GM23338 (cell line): ENCODE data around the gene GLB1L3. TPM values are rescaled to one million over a fixed set of nuclear protein-coding genes. Genes with fewer than 3 reads are reported as not detected.

ENCODE experiments used
- ATAC-seq: fragments of 200-7000 bp; cut with Tn5 transposase; 3 replicates; pipeline ENCODE4 v1.9.1; 2020
- DNase-seq: peaks from one replicate; pipeline ENCODE4 v3.0.0-alpha.2; 2015; ENCODE audit warnings: low spot score
- H2AFZ ChIP-seq: fragments of 200-600 bp; sonication (generic); 2 replicates; pipeline ENCODE4 v1.8.0; 2016; ENCODE audit warnings: antibody characterized with exemption, mild to moderate bottlenecking, moderate library complexity
- H3F3A ChIP-seq: fragments of 200-600 bp; sonication (generic); replicated peaks from 2 replicates; pipeline ENCODE4 v1.8.0; 2017; ENCODE audit warnings: antibody characterized with exemption, mixed run types, low read depth
- H3K27ac ChIP-seq: fragments of 200-600 bp; sonication (generic); 2 replicates; pipeline ENCODE4 v1.6.1; 2016; ENCODE audit warnings: low read depth
- H3K27me3 ChIP-seq: fragments of 200-600 bp; sonication (generic); 2 replicates; pipeline ENCODE4 v1.8.0; 2016; ENCODE audit warnings: mild to moderate bottlenecking, mixed run types, moderate library complexity; ENCODE audit not compliant: insufficient read depth
- H3K36me3 ChIP-seq: fragments of 200-600 bp; sonication (generic); 2 replicates; pipeline ENCODE4 v1.8.0; 2016; ENCODE audit warnings: mild to moderate bottlenecking; ENCODE audit not compliant: insufficient read depth
- H3K4me1 ChIP-seq: fragments of 200-600 bp; sonication (generic); 2 replicates; pipeline ENCODE4 v1.8.0; 2016; ENCODE audit warnings: mild to moderate bottlenecking, moderate library complexity; ENCODE audit not compliant: insufficient read depth
- H3K4me2 ChIP-seq: fragments of 200-600 bp; sonication (generic); 2 replicates; pipeline ENCODE4 v1.7.1; 2017; ENCODE audit warnings: mixed run types
- H3K4me3 ChIP-seq: fragments of 200-600 bp; sonication (generic); 2 replicates; pipeline ENCODE4 v1.6.1; 2016; ENCODE audit warnings: mixed run types
- H3K79me2 ChIP-seq: fragments of 200-600 bp; sonication (generic); replicated peaks from 2 replicates; pipeline ENCODE4 v1.8.0; 2017; ENCODE audit warnings: mild to moderate bottlenecking; ENCODE audit not compliant: insufficient read depth
- H3K9me2 ChIP-seq: fragments of 200-600 bp; sonication (generic); 2 replicates; pipeline ENCODE4 v1.8.0; 2017; ENCODE audit not compliant: insufficient read depth
- H4K20me1 ChIP-seq: fragments of 200-600 bp; sonication (generic); replicated peaks from 2 replicates; pipeline ENCODE4 v1.8.0; 2017; ENCODE audit warnings: mild to moderate bottlenecking; ENCODE audit not compliant: insufficient read depth
- H3K27ac Mint-ChIP-seq: 2 replicates; pipeline ENCODE4 v1.8.0; 2020; ENCODE audit warnings: inconsistent platforms, mild to moderate bottlenecking, moderate library complexity, mixed read lengths
- H3K27me3 Mint-ChIP-seq: 3 replicates; pipeline ENCODE4 v1.8.0; 2022; ENCODE audit warnings: low read depth, mild to moderate bottlenecking, moderate library complexity, mixed read lengths, inconsistent platforms; ENCODE audit not compliant: insufficient read depth, poor library complexity
- H3K36me3 Mint-ChIP-seq: 3 replicates; pipeline ENCODE4 v1.8.0; 2021; ENCODE audit warnings: low read depth, mild to moderate bottlenecking, inconsistent platforms, moderate library complexity, mixed read lengths
- H3K4me1 Mint-ChIP-seq: 3 replicates; pipeline ENCODE4 v1.8.0; 2020; ENCODE audit warnings: mild to moderate bottlenecking, inconsistent platforms, mixed read lengths
- H3K4me3 Mint-ChIP-seq: 3 replicates; pipeline ENCODE4 v1.8.0; 2021; ENCODE audit warnings: moderate library complexity, mild to moderate bottlenecking, inconsistent platforms, mixed read lengths
- H3K9me3 Mint-ChIP-seq: 3 replicates; pipeline ENCODE4 v1.8.0; 2020; ENCODE audit warnings: moderate library complexity, mild to moderate bottlenecking, inconsistent platforms, mixed read lengths
- CREB1 ChIP-seq: fragments of 250-450 bp; sonication (Bioruptor Pico); IDR thresholded peaks from 2 replicates; pipeline ENCODE4 v1.5.0; 2020; ENCODE audit warnings: low read depth, mild to moderate bottlenecking, moderate library complexity
- EZH2 ChIP-seq: fragments of 200-600 bp; sonication (generic); IDR thresholded peaks from one replicate; pipeline ENCODE4 v1.8.0; 2017; ENCODE audit warnings: antibody characterized with exemption, mild to moderate bottlenecking, low read depth; ENCODE audit not compliant: unreplicated experiment
- EZH2phosphoT487 ChIP-seq: fragments of 200-600 bp; sonication (generic); IDR thresholded peaks from one replicate; pipeline ENCODE4 v1.8.1; 2018; ENCODE audit warnings: antibody characterized with exemption; ENCODE audit not compliant: unreplicated experiment
- JUNB ChIP-seq: IDR thresholded peaks from one replicate; pipeline ENCODE4 v1.6.1; 2016; ENCODE audit warnings: antibody characterized with exemption; ENCODE audit not compliant: unreplicated experiment
- NANOG ChIP-seq: IDR thresholded peaks from 2 replicates; pipeline ENCODE4 v1.6.1; 2016; ENCODE audit warnings: antibody characterized with exemption, borderline replicate concordance
- STAT1 ChIP-seq: IDR thresholded peaks from one replicate; pipeline ENCODE4 v1.6.1; 2016; ENCODE audit warnings: antibody characterized with exemption; ENCODE audit not compliant: unreplicated experiment
- ZNF114 ChIP-seq: fragments of 250-450 bp; sonication (Bioruptor Pico); IDR thresholded peaks from 2 replicates; pipeline ENCODE4 v1.5.0; 2020; ENCODE audit warnings: mild to moderate bottlenecking, moderate library complexity
- polyA plus RNA-seq: library from polyadenylated mRNA; unstranded; fragments of >200 nt; fragmentation: Nextera tagmentation; extraction: Ambion mirVana; gene quantifications from 2 replicates; pipeline ENCODE4 v1.2.1, GENCODE V29; 2016
- total RNA-seq: library from RNA; depleted of rRNA; stranded (reverse); fragments of >200 nt; shearing (Covaris generic); gene quantifications from 2 replicates; pipeline ENCODE4 v1.2.3, GENCODE V29; 2014
- TF ChIP-seq, protein P1 (sequence below): IDR thresholded peaks from 2 replicates; pipeline ENCODE4 v1.6.1; 2016; ENCODE audit warnings: antibody characterized with exemption
- TF ChIP-seq, protein P2 (sequence below): fragments of 250-450 bp; sonication (Bioruptor Pico); IDR thresholded peaks from 2 replicates; pipeline ENCODE4 v1.5.0; 2020; ENCODE audit warnings: mild to moderate bottlenecking, moderate library complexity
- TF ChIP-seq, protein P3 (sequence below): IDR thresholded peaks from one replicate; pipeline ENCODE4 v1.6.1; 2018; ENCODE audit warnings: antibody characterized with exemption; ENCODE audit not compliant: unreplicated experiment
- TF ChIP-seq, protein P4 (sequence below), 2 experiments: fragments of 200-600 bp in 1 of 2; sonication (generic) in 1 of 2; conservative IDR thresholded peaks; 2 replicates each; pipeline versions ENCODE4 v1.5.1 to v1.6.1; 2016 to 2017; ENCODE audit warnings: antibody characterized with exemption in 2 of 2, low read depth in 2 of 2, mild to moderate bottlenecking in 2 of 2, moderate library complexity in 1 of 2

GLB1L3 gene
- total and polyA plus RNA-seq, 2 experiments from 2014 or later, result 28.8 to 33.1 TPM

DNA sequence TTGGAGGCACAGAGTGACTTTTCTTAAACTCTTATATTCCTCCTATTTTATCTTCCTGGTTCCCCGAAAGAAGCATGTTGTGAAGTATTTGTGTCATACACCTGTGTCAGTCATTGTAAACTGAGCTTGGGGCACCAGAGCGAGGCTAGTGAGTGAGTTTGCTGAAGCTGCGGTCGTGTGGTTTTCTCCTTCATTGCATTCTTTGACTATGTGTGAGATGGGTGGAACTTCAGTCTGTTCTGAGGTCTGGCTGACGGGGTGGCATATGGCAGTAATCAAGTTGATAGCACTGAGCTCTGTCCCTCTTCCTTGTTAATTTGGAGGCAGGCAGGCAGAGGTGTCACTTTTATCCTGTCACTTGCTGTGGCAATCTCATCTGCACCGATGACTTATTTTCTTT lies 47.6 kb upstream of the GLB1L3 start (continued):
- TF ChIP-seq EZH2 (no peak), NANOG (no peak), STAT1 (no peak), ZNF114 (no peak)
- TF ChIP-seq, protein P1, sequence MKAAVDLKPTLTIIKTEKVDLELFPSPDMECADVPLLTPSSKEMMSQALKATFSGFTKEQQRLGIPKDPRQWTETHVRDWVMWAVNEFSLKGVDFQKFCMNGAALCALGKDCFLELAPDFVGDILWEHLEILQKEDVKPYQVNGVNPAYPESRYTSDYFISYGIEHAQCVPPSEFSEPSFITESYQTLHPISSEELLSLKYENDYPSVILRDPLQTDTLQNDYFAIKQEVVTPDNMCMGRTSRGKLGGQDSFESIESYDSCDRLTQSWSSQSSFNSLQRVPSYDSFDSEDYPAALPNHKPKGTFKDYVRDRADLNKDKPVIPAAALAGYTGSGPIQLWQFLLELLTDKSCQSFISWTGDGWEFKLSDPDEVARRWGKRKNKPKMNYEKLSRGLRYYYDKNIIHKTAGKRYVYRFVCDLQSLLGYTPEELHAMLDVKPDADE, result no peak

DNA sequence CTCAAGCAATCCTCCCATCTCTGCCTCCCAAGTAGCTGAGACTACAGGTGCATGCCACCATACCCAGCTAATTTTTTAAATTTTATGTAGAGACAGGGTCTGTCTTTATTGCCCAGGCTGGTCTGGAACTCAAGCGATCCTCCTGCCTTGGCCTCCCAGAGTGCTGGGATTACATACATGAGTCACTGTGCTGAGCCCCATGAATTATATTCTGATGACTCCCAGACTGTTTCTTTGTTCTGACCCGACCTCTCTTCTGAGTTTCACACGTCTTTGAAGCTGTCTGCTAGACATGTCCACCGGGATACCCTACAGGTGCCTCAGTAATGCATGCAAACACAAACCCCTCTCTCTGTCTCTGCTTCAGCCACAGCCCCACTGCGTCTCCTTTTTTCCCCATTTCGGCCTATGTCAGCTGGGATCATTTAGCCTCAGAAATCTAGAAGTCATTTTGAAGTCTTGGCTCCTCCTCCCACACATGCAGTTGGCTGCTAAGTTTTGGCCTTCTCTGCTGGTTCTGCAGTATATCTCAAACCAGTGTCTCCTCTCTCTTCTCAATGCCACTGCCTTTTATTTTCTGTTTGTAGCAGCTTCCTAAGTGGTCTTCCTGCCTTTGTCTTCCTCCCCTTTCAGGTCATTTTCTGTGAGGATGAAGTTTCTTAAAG lies 46.9 kb upstream of the GLB1L3 start:
- H3K79me2 ChIP-seq, result peaks cover 40% of the 10 kb centered on the region
- H3K4me3 ChIP-seq, result no peak overlapping the region
- H3K27me3 Mint-ChIP-seq, result peaks cover 11% of the 10 kb centered on the region
- no peak overlapping the region for H3K27ac Mint-ChIP-seq
- peaks cover 13% of the 10 kb centered on the region; the same call in 1 of the 2 replicates for H3K27me3 ChIP-seq
- no peak overlapping the region for H3K4me3 Mint-ChIP-seq
- no peak overlapping the region for H3K27ac ChIP-seq
- H3K4me1 Mint-ChIP-seq, result peaks cover 15% of the 10 kb centered on the region
- H3K36me3 Mint-ChIP-seq, result no peaks in the 10 kb centered on the region
- ATAC-seq, result no peak
- H3K9me2 ChIP-seq, result no peaks in the 10 kb centered on the region
- H3K36me3 ChIP-seq, result no peaks in the 10 kb centered on the region
- no peak overlapping the region for H2AFZ ChIP-seq
- H3K9me3 Mint-ChIP-seq, result no peaks in the 10 kb centered on the region
- DNase-seq, result no peak
- 0 out of 2 replicates have a peak, but pooled peaks cover 2% of the 10 kb centered on the region for H3F3A ChIP-seq
- H3K4me2 ChIP-seq, result no peak overlapping the region
- TF ChIP-seq EZH2phosphoT487 (no peak), CREB1 (CRISPR knock-in tag) (no peak), EZH2 (no peak), JUNB (no peak), ZNF114 (no peak), NANOG (no peak), STAT1 (no peak)
- TF ChIP-seq, protein P2, sequence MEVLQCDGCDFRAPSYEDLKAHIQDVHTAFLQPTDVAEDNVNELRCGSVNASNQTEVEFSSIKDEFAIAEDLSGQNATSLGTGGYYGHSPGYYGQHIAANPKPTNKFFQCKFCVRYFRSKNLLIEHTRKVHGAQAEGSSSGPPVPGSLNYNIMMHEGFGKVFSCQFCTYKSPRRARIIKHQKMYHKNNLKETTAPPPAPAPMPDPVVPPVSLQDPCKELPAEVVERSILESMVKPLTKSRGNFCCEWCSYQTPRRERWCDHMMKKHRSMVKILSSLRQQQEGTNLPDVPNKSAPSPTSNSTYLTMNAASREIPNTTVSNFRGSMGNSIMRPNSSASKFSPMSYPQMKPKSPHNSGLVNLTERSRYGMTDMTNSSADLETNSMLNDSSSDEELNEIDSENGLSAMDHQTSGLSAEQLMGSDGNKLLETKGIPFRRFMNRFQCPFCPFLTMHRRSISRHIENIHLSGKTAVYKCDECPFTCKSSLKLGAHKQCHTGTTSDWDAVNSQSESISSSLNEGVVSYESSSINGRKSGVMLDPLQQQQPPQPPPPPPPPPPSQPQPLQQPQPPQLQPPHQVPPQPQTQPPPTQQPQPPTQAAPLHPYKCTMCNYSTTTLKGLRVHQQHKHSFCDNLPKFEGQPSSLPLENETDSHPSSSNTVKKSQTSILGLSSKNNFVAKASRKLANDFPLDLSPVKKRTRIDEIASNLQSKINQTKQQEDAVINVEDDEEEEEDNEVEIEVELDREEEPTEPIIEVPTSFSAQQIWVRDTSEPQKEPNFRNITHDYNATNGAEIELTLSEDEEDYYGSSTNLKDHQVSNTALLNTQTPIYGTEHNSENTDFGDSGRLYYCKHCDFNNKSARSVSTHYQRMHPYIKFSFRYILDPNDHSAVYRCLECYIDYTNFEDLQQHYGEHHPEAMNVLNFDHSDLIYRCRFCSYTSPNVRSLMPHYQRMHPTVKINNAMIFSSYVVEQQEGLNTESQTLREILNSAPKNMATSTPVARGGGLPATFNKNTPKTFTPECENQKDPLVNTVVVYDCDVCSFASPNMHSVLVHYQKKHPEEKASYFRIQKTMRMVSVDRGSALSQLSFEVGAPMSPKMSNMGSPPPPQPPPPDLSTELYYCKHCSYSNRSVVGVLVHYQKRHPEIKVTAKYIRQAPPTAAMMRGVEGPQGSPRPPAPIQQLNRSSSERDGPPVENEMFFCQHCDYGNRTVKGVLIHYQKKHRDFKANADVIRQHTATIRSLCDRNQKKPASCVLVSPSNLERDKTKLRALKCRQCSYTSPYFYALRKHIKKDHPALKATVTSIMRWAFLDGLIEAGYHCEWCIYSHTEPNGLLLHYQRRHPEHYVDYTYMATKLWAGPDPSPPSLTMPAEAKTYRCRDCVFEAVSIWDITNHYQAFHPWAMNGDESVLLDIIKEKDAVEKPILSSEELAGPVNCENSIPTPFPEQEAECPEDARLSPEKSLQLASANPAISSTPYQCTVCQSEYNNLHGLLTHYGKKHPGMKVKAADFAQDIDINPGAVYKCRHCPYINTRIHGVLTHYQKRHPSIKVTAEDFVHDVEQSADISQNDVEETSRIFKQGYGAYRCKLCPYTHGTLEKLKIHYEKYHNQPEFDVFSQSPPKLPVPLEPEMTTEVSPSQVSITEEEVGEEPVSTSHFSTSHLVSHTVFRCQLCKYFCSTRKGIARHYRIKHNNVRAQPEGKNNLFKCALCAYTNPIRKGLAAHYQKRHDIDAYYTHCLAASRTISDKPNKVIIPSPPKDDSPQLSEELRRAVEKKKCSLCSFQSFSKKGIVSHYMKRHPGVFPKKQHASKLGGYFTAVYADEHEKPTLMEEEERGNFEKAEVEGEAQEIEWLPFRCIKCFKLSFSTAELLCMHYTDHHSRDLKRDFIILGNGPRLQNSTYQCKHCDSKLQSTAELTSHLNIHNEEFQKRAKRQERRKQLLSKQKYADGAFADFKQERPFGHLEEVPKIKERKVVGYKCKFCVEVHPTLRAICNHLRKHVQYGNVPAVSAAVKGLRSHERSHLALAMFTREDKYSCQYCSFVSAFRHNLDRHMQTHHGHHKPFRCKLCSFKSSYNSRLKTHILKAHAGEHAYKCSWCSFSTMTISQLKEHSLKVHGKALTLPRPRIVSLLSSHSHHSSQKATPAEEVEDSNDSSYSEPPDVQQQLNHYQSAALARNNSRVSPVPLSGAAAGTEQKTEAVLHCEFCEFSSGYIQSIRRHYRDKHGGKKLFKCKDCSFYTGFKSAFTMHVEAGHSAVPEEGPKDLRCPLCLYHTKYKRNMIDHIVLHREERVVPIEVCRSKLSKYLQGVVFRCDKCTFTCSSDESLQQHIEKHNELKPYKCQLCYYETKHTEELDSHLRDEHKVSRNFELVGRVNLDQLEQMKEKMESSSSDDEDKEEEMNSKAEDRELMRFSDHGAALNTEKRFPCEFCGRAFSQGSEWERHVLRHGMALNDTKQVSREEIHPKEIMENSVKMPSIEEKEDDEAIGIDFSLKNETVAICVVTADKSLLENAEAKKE (CRISPR knock-in tag), result no peak
- TF ChIP-seq, protein P3, sequence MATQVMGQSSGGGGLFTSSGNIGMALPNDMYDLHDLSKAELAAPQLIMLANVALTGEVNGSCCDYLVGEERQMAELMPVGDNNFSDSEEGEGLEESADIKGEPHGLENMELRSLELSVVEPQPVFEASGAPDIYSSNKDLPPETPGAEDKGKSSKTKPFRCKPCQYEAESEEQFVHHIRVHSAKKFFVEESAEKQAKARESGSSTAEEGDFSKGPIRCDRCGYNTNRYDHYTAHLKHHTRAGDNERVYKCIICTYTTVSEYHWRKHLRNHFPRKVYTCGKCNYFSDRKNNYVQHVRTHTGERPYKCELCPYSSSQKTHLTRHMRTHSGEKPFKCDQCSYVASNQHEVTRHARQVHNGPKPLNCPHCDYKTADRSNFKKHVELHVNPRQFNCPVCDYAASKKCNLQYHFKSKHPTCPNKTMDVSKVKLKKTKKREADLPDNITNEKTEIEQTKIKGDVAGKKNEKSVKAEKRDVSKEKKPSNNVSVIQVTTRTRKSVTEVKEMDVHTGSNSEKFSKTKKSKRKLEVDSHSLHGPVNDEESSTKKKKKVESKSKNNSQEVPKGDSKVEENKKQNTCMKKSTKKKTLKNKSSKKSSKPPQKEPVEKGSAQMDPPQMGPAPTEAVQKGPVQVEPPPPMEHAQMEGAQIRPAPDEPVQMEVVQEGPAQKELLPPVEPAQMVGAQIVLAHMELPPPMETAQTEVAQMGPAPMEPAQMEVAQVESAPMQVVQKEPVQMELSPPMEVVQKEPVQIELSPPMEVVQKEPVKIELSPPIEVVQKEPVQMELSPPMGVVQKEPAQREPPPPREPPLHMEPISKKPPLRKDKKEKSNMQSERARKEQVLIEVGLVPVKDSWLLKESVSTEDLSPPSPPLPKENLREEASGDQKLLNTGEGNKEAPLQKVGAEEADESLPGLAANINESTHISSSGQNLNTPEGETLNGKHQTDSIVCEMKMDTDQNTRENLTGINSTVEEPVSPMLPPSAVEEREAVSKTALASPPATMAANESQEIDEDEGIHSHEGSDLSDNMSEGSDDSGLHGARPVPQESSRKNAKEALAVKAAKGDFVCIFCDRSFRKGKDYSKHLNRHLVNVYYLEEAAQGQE, result no peak
- TF ChIP-seq, protein P4, sequence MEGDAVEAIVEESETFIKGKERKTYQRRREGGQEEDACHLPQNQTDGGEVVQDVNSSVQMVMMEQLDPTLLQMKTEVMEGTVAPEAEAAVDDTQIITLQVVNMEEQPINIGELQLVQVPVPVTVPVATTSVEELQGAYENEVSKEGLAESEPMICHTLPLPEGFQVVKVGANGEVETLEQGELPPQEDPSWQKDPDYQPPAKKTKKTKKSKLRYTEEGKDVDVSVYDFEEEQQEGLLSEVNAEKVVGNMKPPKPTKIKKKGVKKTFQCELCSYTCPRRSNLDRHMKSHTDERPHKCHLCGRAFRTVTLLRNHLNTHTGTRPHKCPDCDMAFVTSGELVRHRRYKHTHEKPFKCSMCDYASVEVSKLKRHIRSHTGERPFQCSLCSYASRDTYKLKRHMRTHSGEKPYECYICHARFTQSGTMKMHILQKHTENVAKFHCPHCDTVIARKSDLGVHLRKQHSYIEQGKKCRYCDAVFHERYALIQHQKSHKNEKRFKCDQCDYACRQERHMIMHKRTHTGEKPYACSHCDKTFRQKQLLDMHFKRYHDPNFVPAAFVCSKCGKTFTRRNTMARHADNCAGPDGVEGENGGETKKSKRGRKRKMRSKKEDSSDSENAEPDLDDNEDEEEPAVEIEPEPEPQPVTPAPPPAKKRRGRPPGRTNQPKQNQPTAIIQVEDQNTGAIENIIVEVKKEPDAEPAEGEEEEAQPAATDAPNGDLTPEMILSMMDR (conservative IDR thresholded peaks at IDR 0.05; ENCODE audit: low read depth in 2 of 2), result no peak
- peaks cover 6% of the 10 kb centered on the region; the same call in 1 of the 2 replicates for H3K4me1 ChIP-seq
- H4K20me1 ChIP-seq, result peaks cover 16% of the 10 kb centered on the region
